ENCODE measurements around the gene CH25H. TPM values are rescaled to one million over a fixed set of nuclear protein-coding genes. Genes with fewer than 3 reads are reported as not detected.

CH25H gene
- total RNA-seq, 6 donors from 2014 or later = 3.4 to 12.0 (median 6.8) TPM

Other genes with a start within 250 kb of the CH25H start
- gene FAS, start 216.5 kb downstream of the CH25H start, total RNA-seq = 10 to 100 TPM; 30.1 to 80.3 (median 44.4) TPM
- gene LIPA, start 44.5 kb upstream of the CH25H start, total RNA-seq = 100 to 1,000 TPM in 2 of 6 donors, 10 to 100 TPM in 4; 28.5 to 129 (median 70.6) TPM
- gene IFIT2, start 94.7 kb upstream of the CH25H start, total RNA-seq = 10 to 100 TPM in 4 of 6 donors, 1 to 10 TPM in 2; 7.8 to 49.0 (median 12.0) TPM
- 10 to 100 TPM; 27.2 to 81.9 (median 33.8) TPM for gene IFIT3, start 120.7 kb upstream of the CH25H start, total RNA-seq
- under 1 TPM in 2 of 6 donors, not detected in 4; 0.20 to 0.59 TPM for gene IFIT1B, start 170.7 kb upstream of the CH25H start, total RNA-seq
- gene IFIT1, start 185.3 kb upstream of the CH25H start, total RNA-seq = 10 to 100 TPM in 5 of 6 donors, 1 to 10 TPM in 1; 9.8 to 54.9 (median 18.1) TPM
- gene IFIT5, start 207.3 kb upstream of the CH25H start, total RNA-seq = 10 to 100 TPM in 5 of 6 donors, 1 to 10 TPM in 1; 6.5 to 30.8 (median 20.6) TPM